HG03565 (cell line): Measurements from ENCODE around the gene PRKG2.

Experiments
- ATAC-seq: cut with Tn5 transposase; IDR thresholded peaks from one replicate; pipeline ENCODE4 v1.9.1; 2021; ENCODE audit warnings: mild to moderate bottlenecking, moderate library complexity; ENCODE audit not compliant: unreplicated experiment

Gene PRKG2

GRCh38 chr4:81040012-81040659 is 174.9 kb downstream of the PRKG2 start:
- ATAC-seq: peak; percentile 59

DNA sequence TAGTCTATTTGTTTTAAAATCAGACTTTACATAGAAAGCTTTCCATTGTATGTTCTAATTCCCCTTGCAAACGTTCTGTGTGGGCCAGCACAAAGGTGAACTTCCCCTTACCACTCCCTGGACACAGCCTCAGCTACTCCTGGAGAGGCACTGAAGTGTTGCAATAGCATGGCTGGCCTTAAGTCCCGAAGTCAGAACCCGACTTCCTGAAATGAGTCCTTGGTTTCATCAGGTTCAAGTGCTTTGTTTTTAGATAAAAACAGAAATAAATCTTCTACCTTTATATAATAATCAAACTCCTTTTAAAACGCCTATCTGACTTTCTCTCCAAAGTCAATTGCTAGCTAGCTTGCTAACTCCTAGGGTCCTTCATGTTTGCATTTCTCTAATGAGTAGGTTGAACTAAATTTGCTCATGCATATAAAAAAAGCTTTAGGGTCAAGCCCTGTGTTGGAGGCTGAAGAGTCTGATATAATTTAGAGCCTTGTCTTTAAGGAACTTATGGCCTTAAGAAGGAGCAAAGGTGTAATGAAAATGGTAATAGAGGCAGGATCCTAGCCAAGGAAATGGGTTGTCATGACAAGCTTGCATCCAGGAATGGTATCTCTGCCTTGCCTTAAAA is 175.6 kb downstream of the PRKG2 start:
- ATAC-seq: no peak

- no peak for ATAC-seq
Measured at GRCh38 chr4:81038636-81039350, 176.2 kb downstream of the PRKG2 start.
